OCI-LY1 (cell line): ENCODE results near the gene MSL3B.

Experiments used
- CTCF ChIP-seq: fragments of 200-600 bp; sonication (generic), shearing (Covaris generic); IDR thresholded peaks from 2 replicates; pipeline ENCODE4 v1.5.1; 2017; ENCODE audit warnings: mild to moderate bottlenecking, antibody characterized with exemption, low read length, moderate library complexity, mixed read lengths
- EZH2 ChIP-seq: fragments of 200-600 bp; sonication (generic), shearing (Covaris generic); IDR thresholded peaks from 2 replicates; pipeline ENCODE4 v1.8.0; 2017; ENCODE audit warnings: borderline replicate concordance, mixed run types, mild to moderate bottlenecking, antibody characterized with exemption, low read length, moderate library complexity, mixed read lengths

DNA sequence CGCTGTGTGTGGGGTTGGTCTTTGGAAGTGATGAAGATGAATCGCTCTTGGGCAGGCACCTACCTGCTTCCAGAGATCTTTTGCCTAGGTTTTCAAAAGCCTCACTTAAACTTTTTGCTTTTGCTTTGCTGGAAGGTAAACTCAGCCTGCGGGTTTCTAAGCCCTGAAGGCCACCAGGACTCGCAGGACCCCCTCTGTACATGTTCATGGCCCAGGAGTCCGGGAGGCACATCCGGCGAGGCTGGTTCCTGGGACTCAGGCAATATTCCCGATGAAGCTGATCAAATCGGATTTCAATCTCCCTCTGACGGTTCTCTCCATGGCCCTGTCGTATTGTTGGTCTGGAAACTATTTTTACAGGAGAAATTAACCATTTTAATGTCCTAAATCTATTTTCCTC lies 27.0 kb downstream of the MSL3B start:
- TF ChIP-seq CTCF (no peak), EZH2 (no peak)
